Testis (tissue), 3 donors: Measurements from ENCODE around the gene DRC1. TPM values are rescaled to one million over a fixed set of nuclear protein-coding genes. Genes with fewer than 3 reads are reported as not detected.

Source experiments
- DNase-seq: peaks from one replicate; pipeline ENCODE4 v3.0.0-alpha.2; 2019
- H3K27ac ChIP-seq, 2 donors: fragments of 200-600 bp; sonication (generic); one replicate each; pipeline ENCODE4 v1.5.1; 2019
- H3K27me3 ChIP-seq: fragments of 200-600 bp; sonication (generic); one replicate; pipeline ENCODE4 v1.5.1; 2019
- H3K36me3 ChIP-seq: fragments of 200-600 bp; sonication (generic); one replicate; pipeline ENCODE4 v1.5.1; 2017; ENCODE audit warnings: low read depth; ENCODE audit errors: missing control alignments
- H3K4me1 ChIP-seq: fragments of 200-600 bp; sonication (generic); one replicate; pipeline ENCODE4 v1.5.1; 2019
- H3K4me3 ChIP-seq, 2 donors: fragments of 200-600 bp; sonication (generic); one replicate each; pipeline ENCODE4 v1.5.1; 2017 to 2019
- H3K9me3 ChIP-seq: fragments of 200-600 bp; sonication (generic); one replicate; pipeline ENCODE4 v1.5.1; 2017
- POLR2A ChIP-seq: fragments of 450-650 bp; IDR thresholded peaks from one replicate; pipeline ENCODE4 v1.6.1; 2017; ENCODE audit warnings: antibody characterized with exemption, mild to moderate bottlenecking, moderate library complexity
- WGBS, 2 donors: methylation state at CpG; one replicate each; pipeline ENCODE4 v1.1.5; 2018; 5-methylcytosine and 5-hydroxymethylcytosine counted together
- intact Hi-C: fragments of 100-400 bp; cut with DNase I; formaldehyde crosslinking; loops from one replicate; pipeline ENCODE4 v1.15.1; 2023; ENCODE audit warnings: low total_unique reads
- polyA plus RNA-seq: library from polyadenylated mRNA; stranded (reverse); fragments of 350-450 nt; fragmentation: Illumina TruSeq; extraction: RNeasy Lipid Tissue Mini Kit (QIAGEN cat#74804); gene quantifications from one replicate; pipeline ENCODE4 v1.2.3, GENCODE V29; 2014; ENCODE audit warnings: low read depth, low replicate concordance; ENCODE audit not compliant: insufficient read depth
- total RNA-seq, 2 donors: library from RNA; depleted of rRNA; stranded (reverse); fragments of >200 nt; gene quantifications; one replicate each; pipeline ENCODE4 v1.2.3, GENCODE V29; 2016
- TF ChIP-seq, protein P1 (sequence below), 3 experiments: fragments of 450-650 bp in 2 of 3; fragments of 200-600 bp in 1 of 3; sonication (generic) in 1 of 3; IDR thresholded peaks; one replicate each; pipeline ENCODE4 v1.5.1; 2016 to 2019; ENCODE audit warnings: antibody characterized with exemption in 3 of 3, mild to moderate bottlenecking in 2 of 3, moderate library complexity in 1 of 3

Gene DRC1
- total and polyA plus RNA-seq, 3 donors from 2014 or later: 8.8 to 67.3 (median 18.7) TPM

DNA sequence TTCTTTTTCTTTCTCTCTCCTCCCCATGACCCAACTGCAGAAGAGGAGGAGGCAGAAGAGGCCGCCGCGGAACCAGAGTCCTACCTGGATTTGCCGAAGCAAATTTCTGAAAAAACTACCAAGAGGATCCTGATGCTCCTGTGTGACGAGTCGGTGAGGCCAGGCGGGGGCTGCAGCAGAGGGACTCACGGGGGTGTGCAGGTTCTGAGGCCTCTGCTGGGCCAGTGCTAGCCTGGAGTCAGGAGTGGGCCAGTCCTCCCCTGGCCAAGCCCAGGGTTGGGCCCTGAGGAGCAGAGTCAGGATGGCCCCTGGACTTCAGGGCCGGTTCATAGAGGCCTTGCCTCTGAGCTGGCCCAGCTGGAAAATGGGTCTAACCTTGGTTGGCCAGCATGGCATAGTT is 46.9 kb downstream of the DRC1 start:
- TF ChIP-seq, protein P1, sequence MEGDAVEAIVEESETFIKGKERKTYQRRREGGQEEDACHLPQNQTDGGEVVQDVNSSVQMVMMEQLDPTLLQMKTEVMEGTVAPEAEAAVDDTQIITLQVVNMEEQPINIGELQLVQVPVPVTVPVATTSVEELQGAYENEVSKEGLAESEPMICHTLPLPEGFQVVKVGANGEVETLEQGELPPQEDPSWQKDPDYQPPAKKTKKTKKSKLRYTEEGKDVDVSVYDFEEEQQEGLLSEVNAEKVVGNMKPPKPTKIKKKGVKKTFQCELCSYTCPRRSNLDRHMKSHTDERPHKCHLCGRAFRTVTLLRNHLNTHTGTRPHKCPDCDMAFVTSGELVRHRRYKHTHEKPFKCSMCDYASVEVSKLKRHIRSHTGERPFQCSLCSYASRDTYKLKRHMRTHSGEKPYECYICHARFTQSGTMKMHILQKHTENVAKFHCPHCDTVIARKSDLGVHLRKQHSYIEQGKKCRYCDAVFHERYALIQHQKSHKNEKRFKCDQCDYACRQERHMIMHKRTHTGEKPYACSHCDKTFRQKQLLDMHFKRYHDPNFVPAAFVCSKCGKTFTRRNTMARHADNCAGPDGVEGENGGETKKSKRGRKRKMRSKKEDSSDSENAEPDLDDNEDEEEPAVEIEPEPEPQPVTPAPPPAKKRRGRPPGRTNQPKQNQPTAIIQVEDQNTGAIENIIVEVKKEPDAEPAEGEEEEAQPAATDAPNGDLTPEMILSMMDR (IDR thresholded peaks at IDR 0.05): no peak
- TF ChIP-seq POLR2A: no peak
- Histone ChIP-seq H3K27me3 (no peaks in the 10 kb centered on the region), H3K4me3 (no peak overlapping the region), H3K27ac (no peak overlapping the region), H3K4me1 (no peaks in the 10 kb centered on the region), H3K36me3 (no peaks in the 10 kb centered on the region), H3K9me3 (no peaks in the 10 kb centered on the region)
- no peak for DNase-seq
- WGBS, 2 donors: 95 to 96% methylated on average over 9 of the region's 9 CpGs
- intact Hi-C loops: no loop called here

DNA sequence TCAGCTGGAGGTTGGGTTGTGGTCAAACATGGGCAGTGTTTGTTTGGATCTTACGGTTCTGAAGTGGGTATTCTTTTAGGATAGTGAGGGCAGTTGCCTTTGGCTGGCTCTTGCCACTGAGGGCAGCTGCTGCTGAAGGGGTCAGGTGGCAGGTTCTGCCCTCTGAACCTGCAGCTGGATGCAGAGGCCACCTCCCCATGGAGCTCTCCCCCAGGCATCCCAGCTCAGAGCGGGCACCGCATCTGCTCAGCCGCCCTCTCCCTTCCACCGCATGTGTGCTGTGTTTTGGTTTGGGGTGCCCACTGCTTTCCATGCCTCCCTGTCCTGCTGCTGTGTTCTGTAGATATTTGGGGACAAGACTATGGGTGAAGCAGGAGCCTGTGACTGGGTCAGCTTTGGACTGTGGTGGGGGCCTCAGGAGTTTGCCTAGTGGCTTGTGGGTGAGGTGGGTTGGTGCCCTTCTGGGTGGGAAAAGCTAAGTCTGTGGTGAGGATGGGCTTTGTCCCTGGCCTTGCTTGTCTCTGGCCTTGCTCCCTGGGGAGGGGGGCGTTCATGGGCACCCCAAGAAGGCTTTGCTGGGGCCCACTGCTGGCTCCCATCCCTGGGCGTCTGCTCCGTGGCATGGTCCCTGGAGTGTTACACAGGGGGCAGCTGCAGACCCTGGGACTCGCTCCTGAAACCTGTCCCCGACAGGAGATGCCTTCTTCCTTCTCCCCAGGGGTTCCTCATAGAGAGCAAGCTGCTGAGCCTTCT is 47.7 kb downstream of the DRC1 start:
- 93 to 96% methylated on average over 6 to 10 of the region's 10 CpGs for WGBS, 2 donors
- no peaks in the 10 kb centered on the region for H3K36me3 ChIP-seq
- intact Hi-C loops: no loop called here

DNA sequence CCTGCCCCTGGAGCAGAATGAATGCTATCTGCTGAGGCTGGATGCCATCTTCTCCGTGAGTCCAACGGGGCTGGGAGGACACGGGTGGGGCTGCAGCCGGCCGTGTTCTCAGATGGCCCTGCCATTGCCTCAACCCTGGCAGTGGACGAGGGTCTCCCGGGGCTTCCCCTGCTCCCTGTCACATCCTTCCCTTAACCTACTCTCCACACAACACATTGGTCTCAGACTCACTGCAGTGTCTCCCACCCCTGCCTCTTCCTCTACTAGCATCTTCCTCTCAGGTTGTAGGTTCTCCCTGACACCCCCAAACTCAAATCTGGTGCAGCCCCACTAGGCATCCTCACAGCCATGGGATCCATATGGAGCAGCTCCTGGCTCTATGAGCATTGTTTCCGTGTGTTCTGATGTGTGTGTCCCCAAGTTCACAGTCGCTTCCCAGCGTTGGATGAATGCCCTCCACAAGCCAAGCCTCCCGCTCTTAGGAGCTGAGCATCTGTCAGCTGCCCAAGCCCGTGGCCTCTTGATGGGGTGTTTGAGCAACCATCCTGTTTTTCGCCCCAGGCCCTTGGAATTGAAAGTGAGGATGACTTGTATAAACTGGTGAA is 48.4 kb downstream of the DRC1 start:
- Histone ChIP-seq H3K36me3 (no peaks in the 10 kb centered on the region), H3K9me3 (no peaks in the 10 kb centered on the region), H3K4me1 (no peaks in the 10 kb centered on the region), H3K4me3 (no peak overlapping the region), H3K27ac (no peak overlapping the region), H3K27me3 (no peaks in the 10 kb centered on the region)
- intact Hi-C loops: no loop called here
- 94% methylated on average over 13 of the region's 13 CpGs for WGBS, 2 donors
- TF ChIP-seq POLR2A: no peak
- TF ChIP-seq, protein P1 (IDR thresholded peaks at IDR 0.05): no peak
- DNase-seq: peak; percentile 11

More for the DNA sequence above, 47.7 kb downstream of the DRC1 start:
- DNase-seq: no peak
- H3K4me1 ChIP-seq: no peaks in the 10 kb centered on the region
- no peaks in the 10 kb centered on the region for H3K27me3 ChIP-seq
- H3K27ac ChIP-seq: no peak overlapping the region
- TF ChIP-seq, protein P1 (IDR thresholded peaks at IDR 0.05): no peak
- no peak for TF ChIP-seq POLR2A
- H3K9me3 ChIP-seq: no peaks in the 10 kb centered on the region
- no peak overlapping the region for H3K4me3 ChIP-seq

DNA sequence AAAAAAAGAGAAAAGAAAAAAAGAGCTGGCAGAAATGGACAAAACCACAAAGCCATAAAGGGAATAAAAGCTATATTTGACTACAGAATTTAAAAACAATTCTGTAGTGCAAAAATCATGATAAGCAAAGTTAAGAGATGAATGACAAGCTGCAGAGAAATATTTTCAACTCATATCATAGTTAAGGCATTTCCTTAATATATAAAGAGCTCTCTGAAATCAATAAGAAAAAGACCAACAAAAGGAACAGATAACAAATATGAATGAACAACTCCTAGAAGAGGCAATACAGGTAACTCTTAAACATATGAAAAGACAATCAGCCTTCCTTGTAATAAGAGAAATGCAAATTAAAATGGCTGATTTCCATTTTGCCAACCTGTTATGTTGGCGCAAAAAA is 50.0 kb downstream of the DRC1 start:
- Histone ChIP-seq H3K36me3 (no peaks in the 10 kb centered on the region), H3K4me3 (no peak overlapping the region), H3K27me3 (no peaks in the 10 kb centered on the region), H3K4me1 (no peaks in the 10 kb centered on the region), H3K27ac (no peak overlapping the region), H3K9me3 (no peaks in the 10 kb centered on the region)
- TF ChIP-seq POLR2A: no peak
- TF ChIP-seq, protein P1 (IDR thresholded peaks at IDR 0.05): no peak
- DNase-seq: no peak
- intact Hi-C loops: no loop called here
- WGBS, 2 donors: 100% methylated on average over 1 of the region's 1 CpG
